Measurements from ENCODE around the gene LBH.

LBH gene

GRCh38 chr2:30231212-30231995, at the start of gene LBH:
TSS of gene LBH (plus strand) at chr2:30231534. CDS start at chr2:30231739, 205 bp downstream.
- in situ Hi-C loops (cut with MboI; ENCODE audit: low sequenced_read_pairs): no loop called here

- in situ Hi-C loops (cut with MboI; ENCODE audit: low sequenced_read_pairs): loop anchor here (25.0 kb wide), 1 partner anchor 1153 kb away; no protein-coding TSS in a partner anchor
Measured at GRCh38 chr2:30184035-30184434, 47.3 kb upstream of the LBH start.

DNA sequence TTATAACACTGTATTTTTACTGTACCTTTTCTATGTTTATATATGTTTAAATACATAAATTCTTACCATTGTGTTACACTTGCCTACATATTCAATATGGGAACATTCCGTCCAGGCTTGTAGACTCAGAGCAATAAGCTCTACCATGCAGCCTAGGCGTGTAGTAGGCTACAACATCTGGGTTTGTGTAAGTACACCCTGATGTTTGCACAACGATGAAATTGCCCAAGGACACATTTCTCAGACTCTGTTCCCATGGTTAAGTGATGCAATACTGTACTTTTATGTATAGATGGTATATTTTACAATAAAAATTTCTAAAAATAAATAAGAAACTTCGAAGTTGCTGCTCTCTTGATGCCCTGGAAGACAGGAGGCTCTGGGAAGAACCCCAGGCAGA, 46.2 kb upstream of the LBH start:
- in situ Hi-C loops (cut with MboI; ENCODE audit: low sequenced_read_pairs): loop anchor here (25.0 kb wide), 1 partner anchor 1152 kb away; no protein-coding TSS in a partner anchor

- in situ Hi-C loops (cut with MboI; ENCODE audit: low sequenced_read_pairs): loop anchor here (25.0 kb wide), 1 partner anchor 1149 kb away; no protein-coding TSS in a partner anchor
Measured at GRCh38 chr2:30188292-30188691, 43.0 kb upstream of the LBH start.

DNA sequence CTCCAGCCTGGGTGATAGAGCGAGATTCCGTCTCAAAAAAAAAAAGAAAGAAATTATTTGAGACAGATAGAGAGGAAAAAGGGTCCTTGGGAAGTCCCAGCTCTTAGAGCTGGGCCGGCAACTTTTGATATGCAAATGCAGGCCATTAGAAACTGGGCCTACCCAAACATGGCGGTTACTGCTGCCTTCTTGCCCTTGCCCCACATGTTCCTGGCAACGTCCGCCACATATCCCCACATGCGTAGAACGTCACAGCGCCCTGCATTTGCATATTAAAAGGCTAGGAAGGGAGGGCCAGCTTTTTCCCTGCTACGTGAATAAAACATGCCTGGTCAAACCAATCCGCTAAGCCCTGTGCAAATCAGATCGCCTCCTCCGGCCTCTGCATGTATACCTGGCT, 40.7 kb upstream of the LBH start:
- in situ Hi-C loops (cut with MboI; ENCODE audit: low sequenced_read_pairs): loop anchor here (25.0 kb wide), 1 partner anchor 1147 kb away; no protein-coding TSS in a partner anchor

GRCh38 chr2:30191107-30191506, 40.2 kb upstream of the LBH start:
- in situ Hi-C loops (cut with MboI; ENCODE audit: low sequenced_read_pairs): loop anchor here (25.0 kb wide), 1 partner anchor 1146 kb away; no protein-coding TSS in a partner anchor

- in situ Hi-C loops (cut with MboI; ENCODE audit: low sequenced_read_pairs): loop anchor here (25.0 kb wide), 1 partner anchor 1145 kb away; no protein-coding TSS in a partner anchor
Measured at GRCh38 chr2:30191819-30192271, 39.5 kb upstream of the LBH start.

- in situ Hi-C loops (cut with MboI; ENCODE audit: low sequenced_read_pairs): loop anchor here (25.0 kb wide), 1 partner anchor 1145 kb away; no protein-coding TSS in a partner anchor
Measured at GRCh38 chr2:30192314-30192713, 39.0 kb upstream of the LBH start.

GRCh38 chr2:30193104-30193681, 38.1 kb upstream of the LBH start:
- in situ Hi-C loops (cut with MboI; ENCODE audit: low sequenced_read_pairs): loop anchor here (25.0 kb wide), 1 partner anchor 1144 kb away; no protein-coding TSS in a partner anchor

- in situ Hi-C loops (cut with MboI; ENCODE audit: low sequenced_read_pairs): loop anchor here (25.0 kb wide), 1 partner anchor 1143 kb away; no protein-coding TSS in a partner anchor
Measured at GRCh38 chr2:30194421-30194820, 36.9 kb upstream of the LBH start.

DNA sequence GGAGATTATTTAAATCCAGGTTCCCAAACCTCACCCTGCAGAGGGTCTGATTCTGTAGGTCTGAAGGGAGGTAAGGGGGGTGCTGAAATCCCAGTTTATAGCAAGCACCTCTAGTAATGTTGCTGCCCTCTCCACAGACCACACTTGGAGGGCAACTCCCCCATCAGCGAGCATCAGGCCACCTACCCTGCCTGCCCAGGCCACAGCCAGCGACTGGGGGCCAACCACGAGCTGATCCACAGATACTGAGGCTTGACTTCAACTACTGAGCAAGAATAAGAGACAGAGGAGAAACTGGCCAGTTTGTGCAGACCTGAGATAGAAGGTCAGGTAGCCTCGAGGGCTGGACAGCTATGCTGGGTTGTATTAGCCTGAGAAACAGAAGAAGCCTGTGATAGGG, 36.3 kb upstream of the LBH start:
- in situ Hi-C loops (cut with MboI; ENCODE audit: low sequenced_read_pairs): loop anchor here (25.0 kb wide), 1 partner anchor 1142 kb away; no protein-coding TSS in a partner anchor

GRCh38 chr2:30197570-30198192, 33.7 kb upstream of the LBH start:
- in situ Hi-C loops (cut with MboI; ENCODE audit: low sequenced_read_pairs): loop anchor here (25.0 kb wide), 1 partner anchor 1140 kb away; no protein-coding TSS in a partner anchor

GRCh38 chr2:30201990-30202389, 29.3 kb upstream of the LBH start:
- in situ Hi-C loops (cut with MboI; ENCODE audit: low sequenced_read_pairs): loop anchor here (10.0 kb wide), 1 partner anchor 503 kb away; no protein-coding TSS in a partner anchor

- in situ Hi-C loops (cut with MboI; ENCODE audit: low sequenced_read_pairs): loop anchor here (10.0 kb wide), 1 partner anchor 502 kb away; no protein-coding TSS in a partner anchor
Measured at GRCh38 chr2:30203156-30203555, 28.2 kb upstream of the LBH start.

DNA sequence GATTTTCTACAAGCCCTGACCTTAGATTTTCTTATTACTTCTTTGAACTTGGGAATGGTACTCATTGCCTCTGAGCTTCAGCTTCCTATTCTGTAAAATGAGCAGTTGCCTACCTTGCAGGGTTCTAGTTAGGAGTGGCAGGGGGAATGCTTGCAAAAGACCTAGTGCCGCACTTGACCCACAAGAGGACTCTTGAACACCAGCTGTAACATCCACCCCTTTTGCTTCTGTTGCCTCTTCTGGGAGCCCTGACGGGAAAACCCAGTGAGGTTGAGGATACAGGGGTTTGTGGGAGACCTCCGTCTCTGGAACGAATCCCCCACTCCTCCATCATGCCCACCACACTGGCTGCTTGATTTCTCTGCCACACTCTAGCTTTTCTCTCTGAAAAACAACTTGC, 27.1 kb upstream of the LBH start:
- in situ Hi-C loops (cut with MboI; ENCODE audit: low sequenced_read_pairs): loop anchor here (10.0 kb wide), 1 partner anchor 501 kb away; no protein-coding TSS in a partner anchor

GRCh38 chr2:30205456-30205855, 25.9 kb upstream of the LBH start:
- in situ Hi-C loops (cut with MboI; ENCODE audit: low sequenced_read_pairs): loop anchor here (10.0 kb wide), 1 partner anchor 499 kb away; no protein-coding TSS in a partner anchor

DNA sequence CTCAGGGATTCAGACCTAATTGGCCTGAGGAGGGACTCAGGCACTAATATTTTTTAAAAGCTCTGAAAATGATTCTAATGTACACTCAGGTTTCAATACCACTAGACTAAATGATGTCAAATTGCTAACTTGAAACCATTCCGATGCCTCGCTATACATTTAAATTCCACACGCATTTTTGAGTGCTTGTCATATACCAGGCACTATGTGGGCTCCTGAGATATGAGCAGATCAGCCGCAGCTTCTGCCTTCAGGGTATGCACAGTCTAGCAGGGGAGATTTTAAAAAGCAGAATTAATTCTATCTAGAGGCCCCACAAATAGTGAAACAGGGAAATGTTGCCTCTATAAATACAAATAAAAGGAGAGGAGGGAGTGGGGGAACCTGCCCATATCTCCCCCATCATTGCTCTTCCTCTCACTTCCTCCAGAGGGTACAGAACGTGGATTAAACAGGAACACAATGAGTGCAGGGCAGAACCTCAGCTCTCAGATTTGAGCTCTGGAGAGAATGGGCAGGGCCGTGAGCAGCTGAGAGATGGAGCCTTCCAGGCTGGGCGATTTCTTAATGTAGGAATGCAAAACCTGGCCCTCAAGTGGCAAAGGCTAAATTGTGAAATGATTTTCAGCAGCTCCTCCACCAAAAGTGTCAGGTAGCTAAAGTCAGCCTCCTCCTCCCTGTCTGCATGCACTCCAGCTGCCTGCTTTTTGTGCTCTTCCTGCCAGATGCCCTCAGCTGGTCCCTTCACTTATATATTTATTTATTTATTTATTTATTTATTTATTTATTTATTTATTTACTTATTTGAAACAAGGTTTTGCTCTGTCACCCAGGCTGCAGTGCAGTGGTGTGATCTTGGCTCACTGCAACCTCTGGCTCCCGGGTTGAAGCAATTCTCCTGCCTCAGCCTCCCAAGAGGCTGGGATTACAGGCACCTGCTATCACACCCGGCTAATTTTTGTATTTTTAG, 24.6 kb upstream of the LBH start:
- in situ Hi-C loops (cut with MboI; ENCODE audit: low sequenced_read_pairs): loop anchor here (10.0 kb wide), 1 partner anchor 498 kb away; no protein-coding TSS in a partner anchor

DNA sequence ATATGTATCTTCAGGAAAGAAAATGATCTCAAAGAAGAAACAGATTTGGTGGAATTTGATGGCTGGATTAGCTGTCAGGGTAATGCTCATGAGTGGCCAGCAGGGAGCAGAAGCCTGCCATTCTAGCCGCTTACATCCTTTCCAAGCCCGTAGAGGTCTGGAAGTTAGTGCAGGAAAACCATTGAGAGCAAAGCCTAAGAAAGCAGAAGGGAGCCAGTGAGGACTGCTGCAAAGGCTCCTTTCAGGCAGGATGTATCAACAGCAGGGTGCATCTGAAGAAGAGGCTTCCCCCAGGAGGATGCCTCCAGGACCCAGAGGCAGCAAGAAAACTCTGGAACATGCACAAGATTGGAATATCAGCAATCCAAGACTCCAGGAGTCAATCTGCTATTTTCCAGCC, 22.9 kb upstream of the LBH start:
- in situ Hi-C loops (cut with MboI; ENCODE audit: low sequenced_read_pairs): loop anchor here (10.0 kb wide), 1 partner anchor 496 kb away; no protein-coding TSS in a partner anchor

DNA sequence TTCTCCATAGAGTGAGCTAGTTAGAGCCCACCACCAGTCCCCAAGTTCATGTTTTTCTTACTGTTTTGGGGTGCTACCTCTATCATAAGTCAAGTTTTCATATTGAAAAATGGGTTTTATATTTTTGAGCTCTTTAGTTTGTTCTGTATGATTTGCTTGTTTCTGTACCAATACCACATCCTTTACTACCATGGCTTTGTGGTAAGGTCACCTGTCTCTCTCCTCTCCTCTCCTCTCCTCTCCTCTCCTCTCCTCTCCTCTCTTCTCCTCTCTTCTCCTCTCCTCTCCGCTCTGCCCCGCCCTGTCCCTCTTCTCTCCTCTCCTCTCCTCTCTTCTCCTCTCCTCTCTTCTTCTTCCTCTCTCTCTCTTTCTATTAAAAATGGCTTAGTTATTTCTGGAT, 22.1 kb upstream of the LBH start:
- in situ Hi-C loops (cut with MboI; ENCODE audit: low sequenced_read_pairs): loop anchor here (10.0 kb wide), 1 partner anchor 496 kb away; no protein-coding TSS in a partner anchor
